Suppressor macrophage (primary cell): ENCODE data around the gene RGS6.

ENCODE experiments used
- DNase-seq, 4 experiments: peaks; one replicate each; pipeline ENCODE4 v3.0.0-alpha.2; 2020 to 2022

Gene RGS6

GRCh38 chr14:72404998-72405397, 472.8 kb downstream of the RGS6 start:
- no peak for DNase-seq

- no peak for DNase-seq
Observed at GRCh38 chr14:72408020-72408419, 475.8 kb downstream of the RGS6 start.

GRCh38 chr14:72409047-72409446, 476.8 kb downstream of the RGS6 start:
- DNase-seq: no peak

- DNase-seq: no peak
Observed at GRCh38 chr14:72416081-72416849, 484.0 kb downstream of the RGS6 start.

GRCh38 chr14:72416892-72417291, 484.7 kb downstream of the RGS6 start:
- no peak for DNase-seq

- no peak for DNase-seq
Observed at GRCh38 chr14:72418806-72419205, 486.6 kb downstream of the RGS6 start.

GRCh38 chr14:72419226-72419775, 487.1 kb downstream of the RGS6 start:
- no peak for DNase-seq

GRCh38 chr14:72420749-72421474, 488.7 kb downstream of the RGS6 start:
- peak; percentile 81 to 95 (median 86) for DNase-seq

- DNase-seq: no peak
Observed at GRCh38 chr14:72423957-72424356, 491.7 kb downstream of the RGS6 start.

GRCh38 chr14:72430457-72430856, 498.2 kb downstream of the RGS6 start:
- no peak for DNase-seq

GRCh38 chr14:72432748-72433147, 500.5 kb downstream of the RGS6 start:
- DNase-seq: no peak

GRCh38 chr14:72433511-72433910, 501.3 kb downstream of the RGS6 start:
- DNase-seq: no peak

GRCh38 chr14:72434856-72435255, 502.6 kb downstream of the RGS6 start:
- DNase-seq: no peak

- DNase-seq: peak in 2 of 4 experiments; percentile 6 to 7
Observed at GRCh38 chr14:72439707-72440106, 507.5 kb downstream of the RGS6 start.

- DNase-seq: peak in 2 of 4 experiments; percentile 14 to 26
Observed at GRCh38 chr14:72443256-72443655, 511.0 kb downstream of the RGS6 start.

- DNase-seq: peak; percentile 32 to 60 (median 56)
Observed at GRCh38 chr14:72443991-72444441, 511.8 kb downstream of the RGS6 start.

- no peak for DNase-seq
Observed at GRCh38 chr14:72444701-72445100, 512.5 kb downstream of the RGS6 start.

- no peak for DNase-seq
Observed at GRCh38 chr14:72448212-72448611, 516.0 kb downstream of the RGS6 start.

GRCh38 chr14:72450473-72451044, 518.3 kb downstream of the RGS6 start:
- DNase-seq: no peak

- DNase-seq: peak in 3 of 4 experiments; percentile 28 to 32 (median 32)
Observed at GRCh38 chr14:72451054-72451972, 519.1 kb downstream of the RGS6 start.

GRCh38 chr14:72452774-72453173, 520.5 kb downstream of the RGS6 start:
- no peak for DNase-seq
